WTC11 (cell line): ENCODE measurements around the gene CEP135. TPM values are rescaled to one million over a fixed set of nuclear protein-coding genes. Genes with fewer than 3 reads are reported as not detected.

ENCODE experiments used
- ATAC-seq: fragments of 200-7000 bp; cut with Tn5 transposase; 2 replicates; pipeline ENCODE4 v1.10.0; 2021; ENCODE audit warnings: mild to moderate bottlenecking, moderate library complexity
- CTCF ChIA-PET: fragments of 300-600 bp; sonication (Branson Sonifier 250); formaldehyde crosslinking; loops from one replicate; lab custom pipeline; 2021; ENCODE audit warnings: antibody characterized with exemption; lab: Charles Lee
- POLR2A ChIA-PET: fragments of 350-600 bp; sonication (Branson Sonifier 250); formaldehyde crosslinking; loops from one replicate; lab custom pipeline; 2021; ENCODE audit warnings: antibody characterized with exemption; lab: Charles Lee
- DNase-seq: peaks from one replicate; pipeline ENCODE4 v3.0.0; 2021; ENCODE audit warnings: low spot score
- H3K27ac Mint-ChIP-seq: 2 replicates; pipeline ENCODE4 v1.8.0; 2021; ENCODE audit warnings: mixed read lengths
- H3K27me3 Mint-ChIP-seq: 2 replicates; pipeline ENCODE4 v1.8.0; 2021; ENCODE audit warnings: low read depth, mild to moderate bottlenecking, moderate library complexity, mixed read lengths
- H3K36me3 Mint-ChIP-seq: 2 replicates; pipeline ENCODE4 v1.8.0; 2021; ENCODE audit warnings: mixed read lengths
- H3K4me1 Mint-ChIP-seq: 2 replicates; pipeline ENCODE4 v1.8.0; 2022; ENCODE audit warnings: mixed read lengths
- H3K4me3 Mint-ChIP-seq: 2 replicates; pipeline ENCODE4 v1.8.0; 2021; ENCODE audit warnings: mild to moderate bottlenecking, moderate library complexity, mixed read lengths
- H3K9me3 Mint-ChIP-seq: 2 replicates; pipeline ENCODE4 v1.8.0; 2021; ENCODE audit warnings: mixed read lengths
- ATF1 ChIP-seq: sonication (generic); formaldehyde crosslinking; IDR thresholded peaks from 2 replicates; pipeline ENCODE4 v1.8.1; 2023; ENCODE audit warnings: mild to moderate bottlenecking, moderate library complexity, missing genetic modification reagents
- CREM ChIP-seq: sonication (generic); formaldehyde crosslinking; IDR thresholded peaks from 2 replicates; pipeline ENCODE4 v1.8.1; 2022; ENCODE audit warnings: mild to moderate bottlenecking, missing genetic modification reagents, moderate library complexity
- EMX1 ChIP-seq: fragments of 250-450 bp; sonication (Bioruptor Pico); IDR thresholded peaks from 2 replicates; pipeline ENCODE4 v1.8.0; 2021; ENCODE audit warnings: mild to moderate bottlenecking
- ESRRA ChIP-seq: sonication (generic); formaldehyde crosslinking; IDR thresholded peaks from 2 replicates; pipeline ENCODE4 v1.8.1; 2022; ENCODE audit warnings: mild to moderate bottlenecking, missing genetic modification reagents, borderline replicate concordance
- FOXJ3 ChIP-seq: sonication (generic); formaldehyde crosslinking; IDR thresholded peaks from 2 replicates; pipeline ENCODE4 v1.9.0; 2021; ENCODE audit warnings: missing genetic modification reagents, mild to moderate bottlenecking, borderline replicate concordance
- IRF2 ChIP-seq: sonication (generic); formaldehyde crosslinking; IDR thresholded peaks from 2 replicates; pipeline ENCODE4 v1.8.0; 2022; ENCODE audit warnings: low read depth, missing genetic modification reagents, borderline replicate concordance
- KAT7 ChIP-seq: sonication (generic); formaldehyde crosslinking; IDR thresholded peaks from 2 replicates; pipeline ENCODE4 v1.8.1; 2023; ENCODE audit warnings: missing genetic modification reagents, mild to moderate bottlenecking, borderline replicate concordance
- NFATC4 ChIP-seq: fragments of 250-450 bp; sonication (Bioruptor Pico); IDR thresholded peaks from 2 replicates; pipeline ENCODE4 v1.9.0; 2021; ENCODE audit warnings: mild to moderate bottlenecking
- RORB ChIP-seq: fragments of 250-450 bp; sonication (Bioruptor Pico); IDR thresholded peaks from 2 replicates; pipeline ENCODE4 v1.9.0; 2021; ENCODE audit warnings: mild to moderate bottlenecking
- SMAD4 ChIP-seq: sonication (generic); formaldehyde crosslinking; IDR thresholded peaks from 2 replicates; pipeline ENCODE4 v1.8.0; 2022; ENCODE audit warnings: mild to moderate bottlenecking, missing genetic modification reagents
- ZNF138 ChIP-seq: sonication (generic); formaldehyde crosslinking; conservative IDR thresholded peaks from 2 replicates; pipeline ENCODE4 v1.8.1; 2022; ENCODE audit warnings: mild to moderate bottlenecking, moderate library complexity, missing genetic modification reagents
- ZNF317 ChIP-seq: sonication (generic); formaldehyde crosslinking; IDR thresholded peaks from 2 replicates; pipeline ENCODE4 v1.8.1; 2023; ENCODE audit warnings: low read depth, mild to moderate bottlenecking, moderate library complexity, missing genetic modification reagents, borderline replicate concordance
- total RNA-seq: library from RNA; stranded (reverse); gene quantifications from 3 replicates; pipeline ENCODE4 v1.2.3, GENCODE V29; 2021
- TF ChIP-seq, protein P1 (sequence below): sonication (generic); formaldehyde crosslinking; conservative IDR thresholded peaks from 2 replicates; pipeline ENCODE4 v1.8.1; 2023; ENCODE audit warnings: mild to moderate bottlenecking, low read depth, missing genetic modification reagents, moderate library complexity
- TF ChIP-seq, protein P2 (sequence below): sonication (generic); formaldehyde crosslinking; IDR thresholded peaks from 2 replicates; pipeline ENCODE4 v1.8.0; 2023; ENCODE audit warnings: missing genetic modification reagents
- TF ChIP-seq, protein P3 (sequence below): sonication (generic); formaldehyde crosslinking; IDR thresholded peaks from 2 replicates; pipeline ENCODE4 v1.8.0; 2022; ENCODE audit warnings: mild to moderate bottlenecking, missing genetic modification reagents
- TF ChIP-seq, protein P4 (sequence below): sonication (generic); formaldehyde crosslinking; IDR thresholded peaks from 2 replicates; pipeline ENCODE4 v1.8.0; 2022; ENCODE audit warnings: missing genetic modification reagents
- TF ChIP-seq, protein P5 (sequence below): sonication (generic); formaldehyde crosslinking; IDR thresholded peaks from 2 replicates; pipeline ENCODE4 v1.8.1; 2023; ENCODE audit warnings: mild to moderate bottlenecking, missing genetic modification reagents, moderate library complexity

The CEP135 gene
- total RNA-seq, 1 experiment from 2014 or later, result 13.6 TPM

DNA sequence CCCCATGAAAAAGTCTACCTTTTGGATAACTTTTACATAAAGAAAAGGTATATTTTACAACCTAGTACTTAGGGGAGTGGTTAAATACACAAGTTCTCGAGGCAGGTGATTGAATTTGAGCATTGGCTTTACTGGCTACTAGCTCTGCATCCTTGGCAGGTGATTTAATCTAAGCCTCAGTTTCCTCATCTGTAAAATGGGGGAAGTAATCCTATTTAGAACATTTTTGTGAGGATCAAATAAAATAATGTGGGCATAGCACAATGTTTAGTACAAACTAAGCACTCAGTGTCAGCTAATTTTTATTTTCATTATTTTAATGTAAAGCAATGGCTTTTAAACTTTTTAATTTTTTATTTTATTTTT is 102.9 kb downstream of the CEP135 start (continued):
- TF ChIP-seq, protein P1, sequence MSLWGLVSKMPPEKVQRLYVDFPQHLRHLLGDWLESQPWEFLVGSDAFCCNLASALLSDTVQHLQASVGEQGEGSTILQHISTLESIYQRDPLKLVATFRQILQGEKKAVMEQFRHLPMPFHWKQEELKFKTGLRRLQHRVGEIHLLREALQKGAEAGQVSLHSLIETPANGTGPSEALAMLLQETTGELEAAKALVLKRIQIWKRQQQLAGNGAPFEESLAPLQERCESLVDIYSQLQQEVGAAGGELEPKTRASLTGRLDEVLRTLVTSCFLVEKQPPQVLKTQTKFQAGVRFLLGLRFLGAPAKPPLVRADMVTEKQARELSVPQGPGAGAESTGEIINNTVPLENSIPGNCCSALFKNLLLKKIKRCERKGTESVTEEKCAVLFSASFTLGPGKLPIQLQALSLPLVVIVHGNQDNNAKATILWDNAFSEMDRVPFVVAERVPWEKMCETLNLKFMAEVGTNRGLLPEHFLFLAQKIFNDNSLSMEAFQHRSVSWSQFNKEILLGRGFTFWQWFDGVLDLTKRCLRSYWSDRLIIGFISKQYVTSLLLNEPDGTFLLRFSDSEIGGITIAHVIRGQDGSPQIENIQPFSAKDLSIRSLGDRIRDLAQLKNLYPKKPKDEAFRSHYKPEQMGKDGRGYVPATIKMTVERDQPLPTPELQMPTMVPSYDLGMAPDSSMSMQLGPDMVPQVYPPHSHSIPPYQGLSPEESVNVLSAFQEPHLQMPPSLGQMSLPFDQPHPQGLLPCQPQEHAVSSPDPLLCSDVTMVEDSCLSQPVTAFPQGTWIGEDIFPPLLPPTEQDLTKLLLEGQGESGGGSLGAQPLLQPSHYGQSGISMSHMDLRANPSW (CRISPR knock-in tag), result no peak
- TF ChIP-seq ESRRA (no peak), SMAD4 (CRISPR knock-in tag) (no peak), ZNF138 (no peak), RORB (CRISPR knock-in tag) (no peak), EMX1 (CRISPR knock-in tag) (no peak), NFATC4 (CRISPR knock-in tag) (no peak)
- TF ChIP-seq, protein P2, sequence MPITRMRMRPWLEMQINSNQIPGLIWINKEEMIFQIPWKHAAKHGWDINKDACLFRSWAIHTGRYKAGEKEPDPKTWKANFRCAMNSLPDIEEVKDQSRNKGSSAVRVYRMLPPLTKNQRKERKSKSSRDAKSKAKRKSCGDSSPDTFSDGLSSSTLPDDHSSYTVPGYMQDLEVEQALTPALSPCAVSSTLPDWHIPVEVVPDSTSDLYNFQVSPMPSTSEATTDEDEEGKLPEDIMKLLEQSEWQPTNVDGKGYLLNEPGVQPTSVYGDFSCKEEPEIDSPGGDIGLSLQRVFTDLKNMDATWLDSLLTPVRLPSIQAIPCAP (CRISPR knock-in tag), result no peak
- TF ChIP-seq, protein P3, sequence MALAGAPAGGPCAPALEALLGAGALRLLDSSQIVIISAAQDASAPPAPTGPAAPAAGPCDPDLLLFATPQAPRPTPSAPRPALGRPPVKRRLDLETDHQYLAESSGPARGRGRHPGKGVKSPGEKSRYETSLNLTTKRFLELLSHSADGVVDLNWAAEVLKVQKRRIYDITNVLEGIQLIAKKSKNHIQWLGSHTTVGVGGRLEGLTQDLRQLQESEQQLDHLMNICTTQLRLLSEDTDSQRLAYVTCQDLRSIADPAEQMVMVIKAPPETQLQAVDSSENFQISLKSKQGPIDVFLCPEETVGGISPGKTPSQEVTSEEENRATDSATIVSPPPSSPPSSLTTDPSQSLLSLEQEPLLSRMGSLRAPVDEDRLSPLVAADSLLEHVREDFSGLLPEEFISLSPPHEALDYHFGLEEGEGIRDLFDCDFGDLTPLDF (CRISPR knock-in tag), result no peak
- TF ChIP-seq, protein P4, sequence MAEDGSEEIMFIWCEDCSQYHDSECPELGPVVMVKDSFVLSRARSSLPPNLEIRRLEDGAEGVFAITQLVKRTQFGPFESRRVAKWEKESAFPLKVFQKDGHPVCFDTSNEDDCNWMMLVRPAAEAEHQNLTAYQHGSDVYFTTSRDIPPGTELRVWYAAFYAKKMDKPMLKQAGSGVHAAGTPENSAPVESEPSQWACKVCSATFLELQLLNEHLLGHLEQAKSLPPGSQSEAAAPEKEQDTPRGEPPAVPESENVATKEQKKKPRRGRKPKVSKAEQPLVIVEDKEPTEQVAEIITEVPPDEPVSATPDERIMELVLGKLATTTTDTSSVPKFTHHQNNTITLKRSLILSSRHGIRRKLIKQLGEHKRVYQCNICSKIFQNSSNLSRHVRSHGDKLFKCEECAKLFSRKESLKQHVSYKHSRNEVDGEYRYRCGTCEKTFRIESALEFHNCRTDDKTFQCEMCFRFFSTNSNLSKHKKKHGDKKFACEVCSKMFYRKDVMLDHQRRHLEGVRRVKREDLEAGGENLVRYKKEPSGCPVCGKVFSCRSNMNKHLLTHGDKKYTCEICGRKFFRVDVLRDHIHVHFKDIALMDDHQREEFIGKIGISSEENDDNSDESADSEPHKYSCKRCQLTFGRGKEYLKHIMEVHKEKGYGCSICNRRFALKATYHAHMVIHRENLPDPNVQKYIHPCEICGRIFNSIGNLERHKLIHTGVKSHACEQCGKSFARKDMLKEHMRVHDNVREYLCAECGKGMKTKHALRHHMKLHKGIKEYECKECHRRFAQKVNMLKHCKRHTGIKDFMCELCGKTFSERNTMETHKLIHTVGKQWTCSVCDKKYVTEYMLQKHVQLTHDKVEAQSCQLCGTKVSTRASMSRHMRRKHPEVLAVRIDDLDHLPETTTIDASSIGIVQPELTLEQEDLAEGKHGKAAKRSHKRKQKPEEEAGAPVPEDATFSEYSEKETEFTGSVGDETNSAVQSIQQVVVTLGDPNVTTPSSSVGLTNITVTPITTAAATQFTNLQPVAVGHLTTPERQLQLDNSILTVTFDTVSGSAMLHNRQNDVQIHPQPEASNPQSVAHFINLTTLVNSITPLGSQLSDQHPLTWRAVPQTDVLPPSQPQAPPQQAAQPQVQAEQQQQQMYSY, result no peak
- TF ChIP-seq, protein P5, sequence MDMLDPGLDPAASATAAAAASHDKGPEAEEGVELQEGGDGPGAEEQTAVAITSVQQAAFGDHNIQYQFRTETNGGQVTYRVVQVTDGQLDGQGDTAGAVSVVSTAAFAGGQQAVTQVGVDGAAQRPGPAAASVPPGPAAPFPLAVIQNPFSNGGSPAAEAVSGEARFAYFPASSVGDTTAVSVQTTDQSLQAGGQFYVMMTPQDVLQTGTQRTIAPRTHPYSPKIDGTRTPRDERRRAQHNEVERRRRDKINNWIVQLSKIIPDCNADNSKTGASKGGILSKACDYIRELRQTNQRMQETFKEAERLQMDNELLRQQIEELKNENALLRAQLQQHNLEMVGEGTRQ (CRISPR knock-in tag), result no peak
- TF ChIP-seq, all 79 proteins: peak for 0

DNA sequence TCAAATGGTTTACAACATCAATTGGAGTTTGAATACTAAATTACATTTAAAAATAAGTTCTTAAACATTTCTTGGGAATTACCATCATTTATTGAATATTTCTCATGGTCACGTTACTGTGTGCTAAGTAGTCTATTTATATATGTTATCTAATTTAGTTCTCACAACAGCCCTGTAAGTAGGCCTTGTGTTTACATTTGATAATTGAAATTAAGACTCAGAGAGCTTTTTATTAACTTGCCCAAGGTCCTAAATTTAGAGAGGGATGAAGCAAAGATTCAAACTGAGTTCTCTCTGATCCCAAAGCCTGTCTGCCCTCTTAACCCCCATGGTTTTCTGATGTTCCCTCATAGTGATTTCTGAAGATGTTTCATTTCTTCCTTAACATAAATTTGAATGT is 103.7 kb downstream of the CEP135 start:
- Mint-ChIP-seq H3K4me3 (no peak overlapping the region), H3K36me3 (no peaks in the 10 kb centered on the region), H3K9me3 (peaks cover 3% of the 10 kb centered on the region), H3K27me3 (peaks cover under 1% of the 10 kb centered on the region; the same call in 1 of the 2 replicates), H3K27ac (no peak overlapping the region), H3K4me1 (peaks cover 55% of the 10 kb centered on the region)
- ChIA-PET POLR2A (no interaction called here), CTCF (no interaction called here)
- no peak for TF ChIP-seq CREM
- no peak for TF ChIP-seq ZNF317
- ATAC-seq (no peak), DNase-seq (no peak)

DNA sequence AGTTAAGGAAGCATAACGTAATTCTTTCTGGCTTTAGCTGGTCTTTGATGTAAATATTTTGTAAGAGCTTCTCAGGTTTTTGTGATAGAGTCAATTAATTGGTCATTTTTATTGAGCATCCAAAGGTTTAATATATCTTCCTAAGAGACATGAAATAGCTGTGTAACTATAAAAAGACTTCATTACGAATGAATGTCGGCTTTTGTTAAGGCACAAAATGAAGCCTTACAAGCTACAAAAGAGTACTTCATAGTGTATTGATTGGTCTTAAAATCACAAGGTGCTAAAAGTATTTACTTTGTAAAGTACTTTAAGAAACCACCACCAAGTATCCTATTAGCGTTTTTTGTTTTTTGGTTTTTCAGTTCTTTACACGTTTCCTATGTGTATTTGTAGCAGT is 104.2 kb downstream of the CEP135 start:
- POLR2A ChIA-PET, result no interaction called here
- Mint-ChIP-seq H3K27ac (no peak overlapping the region), H3K4me1 (peaks cover 55% of the 10 kb centered on the region), H3K27me3 (no peaks in the 10 kb centered on the region; the same call in 1 of the 2 replicates), H3K4me3 (no peak overlapping the region), H3K9me3 (peaks cover 3% of the 10 kb centered on the region), H3K36me3 (no peaks in the 10 kb centered on the region)
- ATAC-seq (no peak), DNase-seq (no peak)
- TF ChIP-seq ATF1 (no peak), KAT7 (CRISPR knock-in tag) (no peak), FOXJ3 (CRISPR knock-in tag) (no peak), IRF2 (no peak)
- TF ChIP-seq, protein P2 (CRISPR knock-in tag), result no peak
- CTCF ChIA-PET, result interaction anchor here (1.4 kb wide), 1 partner anchor 105 kb away, joined by 4 read pairs; the partner anchor contains the start of gene CEP135
